GM08714 (cell line): ENCODE results near the gene USP21.
"Not testable (repeated sequence)": the region's sequence is repeated elsewhere in the genome, so short reads cannot be mapped to it uniquely, and the experiment has no call there.

ENCODE experiments used
- H3K4me3 ChIP-seq: fragments of 200-500 bp; sonication (Bioruptor generic); 2 replicates; pipeline ENCODE4 v1.5.1; 2014; ENCODE audit warnings: mild to moderate bottlenecking, low read length, inconsistent platforms
- ZNF274 ChIP-seq: IDR thresholded peaks from 2 replicates; pipeline ENCODE4 v1.6.1; 2012; ENCODE audit warnings: mild to moderate bottlenecking, low read depth, low read length

Gene USP21

GRCh38 chr1:161159087-161159912 is at the start of gene USP21:
USP21 (plus strand) TSS chr1:161159500; CDS start chr1:161160641, 1,141 bp downstream.
- TF ChIP-seq ZNF274 = no peak
- H3K4me3 ChIP-seq = peak within 1 kb of the TSS; percentile 71

- no peak for TF ChIP-seq ZNF274
- H3K4me3 ChIP-seq = no peak overlapping the region
Measured at GRCh38 chr1:161111117-161111516, 48.2 kb upstream of the USP21 start.

GRCh38 chr1:161111527-161111926 is 47.8 kb upstream of the USP21 start:
- TF ChIP-seq ZNF274 = no peak
- H3K4me3 ChIP-seq = no peak overlapping the region

- TF ChIP-seq ZNF274 = no peak
- H3K4me3 ChIP-seq = no peak overlapping the region
Measured at GRCh38 chr1:161113915-161114314, 45.4 kb upstream of the USP21 start.

- no peak for TF ChIP-seq ZNF274
- H3K4me3 ChIP-seq = no peak overlapping the region
Measured at GRCh38 chr1:161114556-161114955, 44.7 kb upstream of the USP21 start.

- no peak overlapping the region for H3K4me3 ChIP-seq
- TF ChIP-seq ZNF274 = no peak
Measured at GRCh38 chr1:161115132-161115711, 44.1 kb upstream of the USP21 start.

- H3K4me3 ChIP-seq = not testable (repeated sequence)
Measured at GRCh38 chr1:161115961-161116360, 43.3 kb upstream of the USP21 start.

- no peak for TF ChIP-seq ZNF274
- peak within 1 kb of the TSS; percentile 91 for H3K4me3 ChIP-seq
Measured at GRCh38 chr1:161117759-161118581, 41.3 kb upstream of the USP21 start, which contains the start of the genes NIT1 and PFDN2. NIT1 (plus strand) TSS chr1:161118105; CDS start chr1:161118177, 72 bp downstream. PFDN2 (minus strand) TSS chr1:161118037; CDS start chr1:161118026, 11 bp downstream.

- TF ChIP-seq ZNF274 = no peak
- peak overlapping the region; percentile 91 for H3K4me3 ChIP-seq
Measured at GRCh38 chr1:161119092-161119903, 40.0 kb upstream of the USP21 start.

- TF ChIP-seq ZNF274 = no peak
Measured at GRCh38 chr1:161121042-161121650, 38.2 kb upstream of the USP21 start.

GRCh38 chr1:161121834-161122233 is 37.5 kb upstream of the USP21 start:
- no peak overlapping the region for H3K4me3 ChIP-seq
- no peak for TF ChIP-seq ZNF274

More at GRCh38 chr1:161121042-161121650, 38.2 kb upstream of the USP21 start:
- H3K4me3 ChIP-seq = no peak overlapping the region

- no peak overlapping the region for H3K4me3 ChIP-seq
- no peak for TF ChIP-seq ZNF274
Measured at GRCh38 chr1:161122967-161123366, 36.3 kb upstream of the USP21 start.

GRCh38 chr1:161127649-161128048 is 31.7 kb upstream of the USP21 start:
- H3K4me3 ChIP-seq = no peak overlapping the region
- TF ChIP-seq ZNF274 = no peak
